ENCODE results near the gene FOXQ1.

Gene FOXQ1, protein sequence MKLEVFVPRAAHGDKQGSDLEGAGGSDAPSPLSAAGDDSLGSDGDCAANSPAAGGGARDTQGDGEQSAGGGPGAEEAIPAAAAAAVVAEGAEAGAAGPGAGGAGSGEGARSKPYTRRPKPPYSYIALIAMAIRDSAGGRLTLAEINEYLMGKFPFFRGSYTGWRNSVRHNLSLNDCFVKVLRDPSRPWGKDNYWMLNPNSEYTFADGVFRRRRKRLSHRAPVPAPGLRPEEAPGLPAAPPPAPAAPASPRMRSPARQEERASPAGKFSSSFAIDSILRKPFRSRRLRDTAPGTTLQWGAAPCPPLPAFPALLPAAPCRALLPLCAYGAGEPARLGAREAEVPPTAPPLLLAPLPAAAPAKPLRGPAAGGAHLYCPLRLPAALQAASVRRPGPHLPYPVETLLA

GRCh38 chr6:1311400-1312202 is at the start of gene FOXQ1:
TSS of gene FOXQ1 (plus strand) at chr6:1312098. CDS start at chr6:1312705, 607 bp downstream.
- DNase-seq (ENCODE audit: low spot score) = peak; percentile 79

DNA sequence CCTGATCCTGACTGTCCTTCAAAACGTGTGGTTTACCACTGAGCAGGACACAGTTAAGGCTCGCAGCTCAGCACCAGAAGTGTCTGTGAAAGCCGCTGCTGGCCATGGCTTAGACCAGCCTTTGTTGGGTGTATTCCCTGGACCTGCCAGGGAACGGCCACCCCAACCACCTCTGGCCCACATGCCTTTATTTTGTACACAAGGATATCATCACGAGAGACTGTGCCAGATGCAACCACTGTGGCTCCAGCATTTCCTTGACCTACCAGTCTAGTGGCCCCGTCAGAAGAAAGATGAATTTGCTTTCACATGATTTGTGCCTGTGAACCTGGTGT is 49.2 kb upstream of the FOXQ1 start:
- no peak for DNase-seq (ENCODE audit: low spot score)

GRCh38 chr6:1263039-1263849 is 48.7 kb upstream of the FOXQ1 start:
- peak; percentile 44 for DNase-seq (ENCODE audit: low spot score)

DNA sequence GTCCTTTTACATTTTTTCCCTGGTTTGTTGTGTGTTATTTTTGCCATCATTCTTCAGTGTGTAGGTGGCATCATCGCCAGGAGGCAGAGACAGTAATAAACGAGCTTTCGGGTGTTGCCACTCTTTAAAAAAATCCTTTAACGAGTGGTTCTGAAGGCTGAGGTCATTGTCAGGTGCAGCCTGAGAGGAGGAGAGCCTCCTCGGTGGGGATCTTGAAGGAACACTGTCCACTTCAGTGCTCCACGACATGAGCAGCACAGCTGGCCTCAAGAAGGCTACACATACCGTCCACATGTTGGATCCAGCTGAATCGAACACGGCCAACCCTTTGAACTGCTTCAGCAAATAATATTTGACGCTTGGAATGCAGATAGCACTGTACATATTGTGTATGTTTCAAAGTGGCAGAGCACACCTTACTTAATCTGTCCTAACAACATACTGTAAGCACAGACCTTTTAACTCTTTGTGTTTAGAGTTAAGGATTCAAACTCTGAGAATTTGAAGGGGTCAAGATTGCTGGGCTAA is 48.0 kb upstream of the FOXQ1 start:
- no peak for DNase-seq (ENCODE audit: low spot score)

GRCh38 chr6:1264619-1265445 is 47.1 kb upstream of the FOXQ1 start:
- DNase-seq (ENCODE audit: low spot score) = no peak

- no peak for DNase-seq (ENCODE audit: low spot score)
Measured at GRCh38 chr6:1266686-1267056, 45.2 kb upstream of the FOXQ1 start.

DNA sequence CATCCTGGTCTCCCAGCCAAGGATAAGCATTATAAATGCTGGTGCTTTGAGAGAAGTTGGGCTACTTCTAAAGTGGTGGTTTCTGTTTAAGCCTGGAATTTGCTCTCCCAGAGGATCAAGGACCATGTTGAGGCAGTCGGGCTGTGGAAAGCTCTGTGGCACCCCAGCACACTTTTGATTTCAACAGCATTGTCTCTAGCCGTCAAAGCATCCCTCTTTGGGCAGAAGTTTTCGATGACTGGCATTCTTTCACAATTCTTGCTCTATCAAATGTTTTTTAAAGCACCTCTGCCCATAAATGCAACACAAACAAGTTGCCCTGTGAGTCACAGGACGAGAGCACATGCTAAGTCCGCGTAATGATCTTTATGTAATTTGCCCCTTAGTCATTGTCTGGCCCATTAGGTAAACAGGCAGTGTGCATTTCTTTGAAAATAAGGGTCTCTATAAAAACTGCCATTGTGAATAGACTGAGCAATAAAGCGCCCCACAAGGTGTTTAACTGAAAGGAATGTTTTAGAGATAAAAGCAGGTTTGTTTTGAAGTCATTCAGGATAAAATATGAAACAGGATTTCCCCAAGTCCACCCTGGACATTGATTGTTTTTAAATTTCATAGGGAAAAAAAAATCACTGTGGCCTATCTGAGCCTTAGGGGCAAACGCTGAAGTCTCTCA is 44.7 kb upstream of the FOXQ1 start:
- no peak for DNase-seq (ENCODE audit: low spot score)

DNA sequence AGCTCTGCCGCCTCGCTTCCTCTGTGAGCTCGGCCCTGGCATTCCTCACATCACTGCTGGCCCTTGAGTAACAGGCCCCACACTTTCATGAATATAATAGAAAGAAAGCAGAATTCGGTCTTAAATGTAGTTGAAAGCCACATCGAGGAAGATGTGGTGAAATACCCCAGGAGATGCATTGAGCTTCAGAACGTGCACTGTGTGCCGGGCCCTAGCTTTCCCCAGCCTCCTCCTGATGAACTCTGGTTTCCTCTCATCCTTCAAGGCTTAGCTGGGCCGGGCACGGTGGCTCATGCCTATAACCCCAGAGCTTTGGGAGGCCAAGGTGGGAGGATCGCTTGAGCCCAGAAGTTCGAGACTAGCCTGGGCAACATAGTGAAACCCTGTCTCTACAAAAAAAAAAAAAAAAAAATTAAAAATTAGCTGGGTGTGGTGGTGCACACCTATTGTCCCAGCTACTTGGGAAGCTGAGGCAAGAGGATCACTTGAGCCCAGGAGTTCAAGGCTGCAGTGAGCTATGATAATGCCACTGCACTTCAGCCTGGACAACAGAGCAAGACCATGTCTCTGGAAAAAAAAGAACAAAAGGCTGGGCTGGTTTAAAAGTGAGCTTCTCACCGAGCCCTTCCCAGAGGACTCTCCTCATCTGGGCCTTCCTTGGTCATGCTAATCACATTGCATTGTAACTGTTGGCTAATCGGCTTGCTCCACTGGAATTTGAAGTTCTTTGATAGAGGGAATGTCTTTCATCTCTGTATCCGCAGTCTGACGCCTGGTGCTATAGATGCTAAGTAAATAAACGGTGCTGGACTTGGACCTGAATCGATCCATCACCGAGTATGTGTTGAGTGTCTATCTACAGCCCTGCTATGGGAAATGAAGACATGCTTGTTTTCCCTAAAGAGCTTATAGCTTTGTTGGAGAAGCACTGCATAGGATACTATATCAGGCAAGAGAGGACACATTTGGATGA is 43.8 kb upstream of the FOXQ1 start:
- DNase-seq (ENCODE audit: low spot score) = peak; percentile 68

- no peak for DNase-seq (ENCODE audit: low spot score)
Measured at GRCh38 chr6:1271071-1271763, 40.7 kb upstream of the FOXQ1 start.

- no peak for DNase-seq (ENCODE audit: low spot score)
Measured at GRCh38 chr6:1278061-1278720, 33.7 kb upstream of the FOXQ1 start.

DNA sequence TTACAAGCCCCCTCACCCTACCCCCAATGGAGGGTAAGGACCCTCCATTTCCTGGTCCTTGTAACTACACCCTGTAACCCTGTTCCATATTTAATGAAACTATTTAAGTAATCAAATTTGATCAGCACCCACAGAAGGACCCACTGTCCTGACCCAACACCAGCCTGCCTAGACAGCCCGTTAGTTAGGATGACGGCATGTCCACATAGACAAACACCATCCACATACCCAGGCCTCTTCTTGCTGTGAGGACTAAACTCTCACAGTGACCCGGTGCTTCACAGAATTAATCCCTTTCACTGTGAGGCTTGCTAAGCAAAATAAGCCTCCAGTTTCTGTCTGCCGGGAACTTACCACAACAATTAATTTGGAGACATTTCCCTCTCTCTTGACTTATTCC is 32.8 kb upstream of the FOXQ1 start:
- no peak for DNase-seq (ENCODE audit: low spot score)

DNA sequence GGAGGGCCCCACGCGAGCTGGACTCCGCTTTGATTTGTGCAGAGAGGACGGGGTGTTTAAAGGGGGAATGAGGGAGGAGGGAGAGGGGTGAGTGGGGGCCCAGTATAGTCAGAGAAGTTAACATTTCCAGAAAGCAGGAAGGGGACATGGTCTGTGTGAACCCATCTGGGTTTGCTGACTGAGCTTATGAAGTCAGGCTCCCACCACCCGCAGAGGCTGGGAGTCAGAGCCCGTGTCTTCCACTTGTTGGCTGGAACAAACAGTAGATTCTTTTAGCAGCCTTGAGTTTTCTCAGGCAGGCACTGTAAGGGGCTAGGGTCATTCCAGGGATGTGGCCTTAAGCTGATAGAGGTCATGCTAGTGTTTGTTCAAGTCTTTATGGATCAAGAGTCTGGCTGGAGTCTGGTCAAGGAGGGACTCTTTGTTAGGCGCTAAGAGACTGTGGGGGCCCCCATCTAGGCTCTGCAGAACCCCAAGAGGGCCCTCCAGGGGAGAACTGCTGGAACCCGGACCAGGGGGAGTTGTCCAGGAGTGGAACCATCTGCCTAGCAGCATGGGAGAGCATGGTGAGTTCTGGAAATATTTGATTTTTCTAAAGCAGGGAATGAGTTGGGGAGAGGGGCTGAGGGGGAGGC is 31.1 kb upstream of the FOXQ1 start:
- no peak for DNase-seq (ENCODE audit: low spot score)

DNA sequence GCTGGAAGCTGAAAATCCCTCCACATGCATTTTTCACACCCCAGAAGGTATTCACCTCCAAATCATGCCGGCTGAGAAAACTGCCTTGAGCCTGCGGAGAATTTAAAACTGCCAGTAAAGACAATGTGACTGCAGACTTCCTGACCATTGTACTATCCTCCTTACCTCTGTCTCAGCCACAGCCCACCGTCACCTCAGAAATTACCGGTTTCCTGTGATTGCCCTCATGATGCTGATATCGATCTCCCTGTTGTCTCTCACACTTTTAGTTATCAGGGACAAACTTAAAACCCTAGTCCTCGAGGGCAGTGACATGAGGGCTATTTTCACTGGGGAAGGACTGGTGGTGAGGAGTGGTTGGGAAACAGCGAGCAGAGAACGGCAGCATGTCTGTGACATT is 30.2 kb upstream of the FOXQ1 start:
- no peak for DNase-seq (ENCODE audit: low spot score)

DNA sequence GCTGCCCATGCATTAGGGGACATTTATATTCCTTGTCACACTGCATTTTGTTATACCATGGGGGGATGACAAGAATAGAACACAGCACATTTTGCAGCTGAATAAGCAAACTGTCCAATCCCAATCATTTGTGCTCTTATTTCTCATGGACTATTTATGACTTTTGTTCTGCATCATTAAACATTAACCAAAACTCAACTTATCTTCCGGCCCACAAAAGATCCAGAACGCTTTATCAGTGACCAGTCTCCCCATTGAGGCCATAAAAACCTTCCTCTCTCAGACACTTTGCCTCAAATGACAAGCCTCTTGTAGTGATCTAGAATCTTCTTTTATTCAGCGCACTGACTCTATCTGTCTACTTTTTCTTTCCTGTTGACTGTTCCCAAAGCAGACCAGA is 28.4 kb upstream of the FOXQ1 start:
- no peak for DNase-seq (ENCODE audit: low spot score)

DNA sequence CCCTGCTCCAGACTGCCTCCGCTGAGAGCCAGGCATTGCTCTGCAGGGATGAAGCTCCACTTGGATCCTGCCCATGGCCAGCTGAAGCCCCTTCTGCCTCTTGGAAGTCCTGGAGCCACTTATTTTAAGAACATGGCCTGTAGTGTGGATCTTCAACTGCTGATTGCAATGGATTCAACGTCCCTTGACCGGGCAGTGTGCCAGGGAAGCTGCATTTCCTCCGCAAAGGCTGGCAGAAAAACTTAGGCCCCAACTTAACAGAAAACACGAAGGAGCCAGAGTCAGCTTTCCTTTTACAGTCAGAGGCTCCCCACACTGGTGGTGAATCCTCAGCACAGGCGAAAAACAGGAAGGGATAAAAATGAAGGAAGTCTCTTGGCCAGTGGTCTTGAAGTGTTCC is 26.3 kb upstream of the FOXQ1 start:
- no peak for DNase-seq (ENCODE audit: low spot score)

GRCh38 chr6:1285956-1286355 is 25.9 kb upstream of the FOXQ1 start:
- DNase-seq (ENCODE audit: low spot score) = no peak

- DNase-seq (ENCODE audit: low spot score) = no peak
Measured at GRCh38 chr6:1287103-1287591, 24.8 kb upstream of the FOXQ1 start.

DNA sequence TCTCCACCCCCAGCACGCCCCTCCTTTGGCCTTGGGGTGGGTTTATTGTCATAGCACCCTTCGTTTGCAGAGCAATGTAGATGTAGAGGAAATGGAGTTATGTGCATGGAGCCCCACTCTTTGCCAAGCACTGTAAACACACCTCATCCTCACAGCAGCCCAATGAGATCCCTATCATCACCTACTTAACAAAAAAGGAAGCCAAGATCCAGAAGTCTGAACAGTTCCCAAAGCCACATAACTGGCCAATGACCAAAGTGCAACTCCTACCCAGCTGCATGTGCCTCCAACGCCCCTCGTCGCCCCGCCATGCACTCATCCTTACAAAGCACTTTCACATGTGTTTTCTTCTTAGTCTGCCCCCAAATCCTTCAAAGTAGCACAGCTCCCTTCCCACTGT is 21.8 kb upstream of the FOXQ1 start:
- DNase-seq (ENCODE audit: low spot score) = no peak
